H1 (cell line): ENCODE measurements around the gene PSMC3IP.

ENCODE experiments used
- BACH1 ChIP-seq: IDR thresholded peaks from 2 replicates; pipeline ENCODE4 v1.6.1; 2012; ENCODE audit warnings: low read length, improper control_type of control experiment
- CTCF ChIP-seq, 3 experiments: IDR thresholded peaks; 1 replicate in 2 of 3; 2 replicates in 1 of 3; pipeline versions ENCODE4 v1.5.1 to v1.6.1; 2011; ENCODE audit warnings: low read length in 3 of 3, mild to moderate bottlenecking in 3 of 3, inconsistent platforms in 2 of 3, low read depth in 1 of 3, moderate library complexity in 1 of 3; ENCODE audit not compliant: insufficient read depth in 1 of 3; ENCODE audit errors: control extremely low read depth in 1 of 3
- EGR1 ChIP-seq: IDR thresholded peaks from 2 replicates; pipeline ENCODE4 v1.6.1; 2011; ENCODE audit warnings: low read depth, low read length, borderline replicate concordance
- EP300 ChIP-seq, 2 experiments: IDR thresholded peaks; 1 replicate in 1 of 2; 2 replicates in 1 of 2; pipeline ENCODE4 v1.6.1; 2011 to 2012; ENCODE audit warnings: low read depth in 2 of 2, low read length in 2 of 2, mild to moderate bottlenecking in 2 of 2, borderline replicate concordance in 1 of 2, inconsistent platforms in 1 of 2, moderate library complexity in 1 of 2
- EZH2 ChIP-seq: fragments of 200-600 bp; sonication (generic); IDR thresholded peaks from 2 replicates; pipeline ENCODE4 v1.7.1; 2012; ENCODE audit warnings: low read depth, mild to moderate bottlenecking, moderate library complexity, low read length, inconsistent platforms; ENCODE audit not compliant: severe bottlenecking
- JUND ChIP-seq: IDR thresholded peaks from 2 replicates; pipeline ENCODE4 v1.6.1; 2011; ENCODE audit warnings: mild to moderate bottlenecking, improper control_type of control experiment, low read length
- KDM5A ChIP-seq: fragments of 200-600 bp; IDR thresholded peaks from 2 replicates; pipeline ENCODE4 v1.7.1; 2012; ENCODE audit warnings: mild to moderate bottlenecking, low read length, inconsistent platforms, mixed read lengths
- MAX ChIP-seq: IDR thresholded peaks from 2 replicates; pipeline ENCODE4 v1.6.1; 2012; ENCODE audit warnings: inconsistent platforms
- POLR2A ChIP-seq, 2 experiments: IDR thresholded peaks; 1 replicate in 1 of 2; 2 replicates in 1 of 2; pipeline ENCODE4 v1.6.1; 2011; ENCODE audit warnings: low read depth in 2 of 2, low read length in 2 of 2, mild to moderate bottlenecking in 2 of 2; ENCODE audit errors: control extremely low read depth in 1 of 2
- RAD21 ChIP-seq, 2 experiments: IDR thresholded peaks in 1 of 2; conservative IDR thresholded peaks in 1 of 2; 2 replicates each; pipeline ENCODE4 v1.6.1; 2011; ENCODE audit warnings: low read depth in 2 of 2, low read length in 2 of 2, improper control_type of control experiment in 1 of 2, inconsistent platforms in 1 of 2, mild to moderate bottlenecking in 1 of 2, moderate library complexity in 1 of 2
- TF ChIP-seq, protein P1 (sequence below): IDR thresholded peaks from 2 replicates; pipeline ENCODE4 v1.6.1; 2012; ENCODE audit warnings: inconsistent platforms
- TF ChIP-seq, protein P2 (sequence below): IDR thresholded peaks from 2 replicates; pipeline ENCODE4 v1.6.1; 2011; ENCODE audit warnings: low read depth, mild to moderate bottlenecking, low read length; ENCODE audit not compliant: insufficient read depth

DNA sequence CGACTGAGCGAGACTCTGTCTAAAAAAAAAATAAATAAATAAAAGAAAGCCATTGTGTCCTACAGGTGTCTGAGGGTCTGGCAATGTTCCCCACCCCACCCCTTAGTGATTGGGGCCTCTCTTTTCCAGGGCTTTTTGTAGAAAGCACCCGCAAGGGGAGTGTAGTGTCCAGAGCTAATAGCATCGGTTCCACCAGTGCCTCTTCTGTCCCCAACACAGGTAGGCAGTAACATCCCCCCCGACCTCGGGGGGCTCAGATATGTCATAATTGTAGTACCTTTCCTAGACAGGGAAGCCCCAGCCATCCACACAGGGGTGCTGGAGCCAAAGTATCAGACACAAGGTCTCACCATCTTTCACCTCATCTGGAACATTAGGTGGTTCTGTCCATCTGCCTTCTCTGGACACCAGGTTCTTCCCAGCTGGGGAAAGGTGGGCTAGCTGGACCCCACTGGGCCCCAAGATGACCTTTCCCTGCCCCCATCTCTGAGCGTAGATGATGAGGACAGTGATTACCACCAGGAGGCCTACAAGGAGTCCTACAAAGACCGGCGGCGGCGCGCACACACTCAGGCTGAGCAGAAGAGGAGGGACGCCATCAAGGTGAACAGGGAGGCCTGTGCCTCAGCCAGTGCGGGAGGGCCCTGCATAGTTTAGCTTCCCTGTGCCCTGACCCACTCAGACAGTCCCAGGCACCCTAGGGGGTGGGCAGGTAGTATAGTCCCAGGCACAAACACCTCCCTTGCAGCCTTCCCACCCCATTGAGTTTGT, 9.0 kb downstream of the PSMC3IP start:
- no peak for TF ChIP-seq MAX
- no peak for TF ChIP-seq CTCF (IDR thresholded peaks at IDR 0.05; ENCODE audit: control extremely low read depth in 1 of 3, insufficient read depth in 1 of 3, low read depth in 1 of 3, low read length in 3 of 3)
- no peak for TF ChIP-seq EZH2
- TF ChIP-seq, protein P1, sequence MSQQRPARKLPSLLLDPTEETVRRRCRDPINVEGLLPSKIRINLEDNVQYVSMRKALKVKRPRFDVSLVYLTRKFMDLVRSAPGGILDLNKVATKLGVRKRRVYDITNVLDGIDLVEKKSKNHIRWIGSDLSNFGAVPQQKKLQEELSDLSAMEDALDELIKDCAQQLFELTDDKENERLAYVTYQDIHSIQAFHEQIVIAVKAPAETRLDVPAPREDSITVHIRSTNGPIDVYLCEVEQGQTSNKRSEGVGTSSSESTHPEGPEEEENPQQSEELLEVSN, result no peak
- no peak for TF ChIP-seq EP300 (IDR thresholded peaks at IDR 0.05; ENCODE audit: borderline replicate concordance in 1 of 2, low read depth in 2 of 2, low read length in 2 of 2)
- TF ChIP-seq JUND, result no peak
- no peak for TF ChIP-seq RAD21 (IDR thresholded peaks at IDR 0.05 in 1 of 2, conservative IDR thresholded peaks at IDR 0.05 in 1 of 2; ENCODE audit: low read depth in 2 of 2, low read length in 2 of 2)
- TF ChIP-seq EGR1, result no peak
- TF ChIP-seq, protein P2, sequence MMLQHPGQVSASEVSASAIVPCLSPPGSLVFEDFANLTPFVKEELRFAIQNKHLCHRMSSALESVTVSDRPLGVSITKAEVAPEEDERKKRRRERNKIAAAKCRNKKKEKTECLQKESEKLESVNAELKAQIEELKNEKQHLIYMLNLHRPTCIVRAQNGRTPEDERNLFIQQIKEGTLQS, result no peak
- no peak for TF ChIP-seq POLR2A (IDR thresholded peaks at IDR 0.05; ENCODE audit: control extremely low read depth in 1 of 2, low read depth in 2 of 2, low read length in 2 of 2)
- TF ChIP-seq BACH1, result no peak
- no peak for TF ChIP-seq KDM5A
